HCT116 (cell line): ENCODE measurements around the gene GRIK5. TPM values are rescaled to one million over a fixed set of nuclear protein-coding genes. Genes with fewer than 3 reads are reported as not detected.
"Not testable (repeated sequence)": the region's sequence is repeated elsewhere in the genome, so short reads cannot be mapped to it uniquely, and the experiment has no call there.

Source experiments
- ATAC-seq: fragments of 200-7000 bp; cut with Tn5 transposase; 2 replicates; pipeline ENCODE4 v1.9.1; 2020; ENCODE audit warnings: mild to moderate bottlenecking, moderate library complexity
- BruUV-seq: library from RNA; stranded (reverse); fragments of 400-500 nt; replicated peaks from 2 replicates; lab custom pipeline; 2021; lab: Mats Ljungman, UMichigan
- CTCF ChIA-PET: fragments of 300-600 bp; sonication (Branson Sonifier 250); formaldehyde crosslinking; loops from one replicate; lab custom pipeline; 2021; ENCODE audit warnings: antibody characterized with exemption; lab: Charles Lee
- POLR2A ChIA-PET: fragments of 300-600, 350-600 bp; sonication (Branson Sonifier 250); formaldehyde crosslinking; loops from one replicate; lab custom pipeline; 2021; ENCODE audit warnings: antibody characterized with exemption; lab: Charles Lee
- RAD21 ChIA-PET, 2 experiments: fragments of 300-600 bp; sonication (Branson Sonifier 250); formaldehyde crosslinking; loops; one replicate each; lab custom pipeline; 2023; ENCODE audit warnings: low total read pairs in 2 of 2; ENCODE audit not compliant: uncharacterized antibody in 2 of 2, unreplicated experiment in 2 of 2, low non-redundant PET in 1 of 2; lab: Charles Lee
- DNase-seq: peaks from one replicate; pipeline ENCODE4 v3.0.0-alpha.2; 2010; ENCODE audit warnings: low read depth, low spot score
- H2AFZ ChIP-seq: fragments of 200-600 bp; shearing (Covaris generic), sonication (generic); 2 replicates; pipeline ENCODE4 v1.6.1; 2017; ENCODE audit warnings: low read depth, mixed run types, mixed read lengths, antibody characterized with exemption, low read length; ENCODE audit not compliant: poor library complexity, severe bottlenecking
- H3K27ac ChIP-seq: 2 replicates; pipeline ENCODE4 v1.5.1; 2012; ENCODE audit warnings: low read depth, low read length
- H3K27me3 ChIP-seq: fragments of 200-600 bp; sonication (generic); 2 replicates; pipeline ENCODE4 v1.6.1; 2016; ENCODE audit warnings: mixed run types, low read length, mixed read lengths; ENCODE audit not compliant: insufficient read depth
- H3K36me3 ChIP-seq, 2 experiments: fragments of 200-500 bp in 1 of 2; fragments of 200-600 bp in 1 of 2; sonication (Bioruptor generic) in 1 of 2; sonication (generic) in 1 of 2; 2 replicates each; pipeline versions ENCODE4 v1.5.1 to v1.6.1; 2014 to 2016; ENCODE audit warnings: low read length in 2 of 2, inconsistent platforms in 1 of 2, mixed read lengths in 1 of 2, mixed run types in 1 of 2; ENCODE audit not compliant: insufficient read depth in 2 of 2, control insufficient read depth in 1 of 2
- H3K4me1 ChIP-seq, 2 experiments: fragments of 200-600 bp in 1 of 2; sonication (generic) in 1 of 2; 2 replicates each; pipeline versions ENCODE4 v1.5.1 to v1.6.1; 2012 to 2017; ENCODE audit warnings: low read length in 2 of 2, inconsistent platforms in 1 of 2, mild to moderate bottlenecking in 1 of 2, mixed read lengths in 1 of 2, mixed run types in 1 of 2, moderate library complexity in 1 of 2; ENCODE audit not compliant: insufficient read depth in 2 of 2, control insufficient read depth in 1 of 2
- H3K4me2 ChIP-seq: fragments of 200-600 bp; sonication (generic); 2 replicates; pipeline ENCODE4 v1.6.1; 2017; ENCODE audit warnings: mixed run types, low read length, mixed read lengths
- H3K4me3 ChIP-seq, 2 experiments: fragments of 200-600 bp in 1 of 2; sonication (generic) in 1 of 2; replicated peaks in 1 of 2; 2 replicates each; pipeline ENCODE4 v1.5.1; 2011 to 2016; ENCODE audit warnings: low read length in 2 of 2, control low read depth in 1 of 2, low read depth in 1 of 2, mild to moderate bottlenecking in 1 of 2, mixed read lengths in 1 of 2, mixed run types in 1 of 2
- H3K79me2 ChIP-seq: fragments of 200-600 bp; sonication (generic); 2 replicates; pipeline ENCODE4 v1.6.1; 2017; ENCODE audit warnings: mild to moderate bottlenecking, mixed run types, low read length, moderate library complexity, mixed read lengths; ENCODE audit not compliant: insufficient read depth
- H3K9ac ChIP-seq: fragments of 200-600 bp; sonication (generic); 2 replicates; pipeline ENCODE4 v1.6.1; 2016; ENCODE audit warnings: low read length, mixed read lengths
- H3K9me2 ChIP-seq: fragments of 200-600 bp; sonication (generic), shearing (Covaris generic); 2 replicates; pipeline ENCODE4 v1.6.1; 2017; ENCODE audit warnings: mixed run types, mild to moderate bottlenecking, moderate library complexity; ENCODE audit not compliant: insufficient read depth
- H3K9me3 ChIP-seq, 2 experiments: fragments of 200-500 bp in 1 of 2; fragments of 200-600 bp in 1 of 2; sonication (Bioruptor generic) in 1 of 2; sonication (generic) in 1 of 2; 2 replicates each; pipeline ENCODE4 v1.6.1; 2014 to 2017; ENCODE audit warnings: low read length in 2 of 2, mixed read lengths in 2 of 2, inconsistent platforms in 1 of 2, low read depth in 1 of 2, mild to moderate bottlenecking in 1 of 2, mixed run types in 1 of 2, moderate library complexity in 1 of 2; ENCODE audit not compliant: control insufficient read depth in 1 of 2, insufficient read depth in 1 of 2
- H4K20me1 ChIP-seq: fragments of 200-600 bp; sonication (generic), shearing (Covaris generic); 2 replicates; pipeline ENCODE4 v1.6.1; 2017; ENCODE audit warnings: mixed run types, mild to moderate bottlenecking, moderate library complexity; ENCODE audit not compliant: insufficient read depth
- CEBPB ChIP-seq: IDR thresholded peaks from 2 replicates; pipeline ENCODE4 v1.6.1; 2012; ENCODE audit warnings: low read depth
- ELF1 ChIP-seq: IDR thresholded peaks from 2 replicates; pipeline ENCODE4 v1.6.1; 2012; ENCODE audit warnings: low read depth, borderline replicate concordance
- SP1 ChIP-seq: IDR thresholded peaks from 2 replicates; pipeline ENCODE4 v1.6.1; 2012; ENCODE audit warnings: low read depth
- TCF7L2 ChIP-seq: IDR thresholded peaks from 2 replicates; pipeline ENCODE4 v1.7.0; 2011; ENCODE audit warnings: borderline replicate concordance, inconsistent platforms; ENCODE audit not compliant: insufficient read depth, insufficient read length; ENCODE audit errors: extremely low read depth
- ZNF274 ChIP-seq: fragments of 200-500 bp; sonication (Bioruptor generic); IDR thresholded peaks from 2 replicates; pipeline ENCODE4 v1.6.1; 2014; ENCODE audit warnings: mild to moderate bottlenecking, low read depth, low read length, inconsistent platforms
- intact Hi-C: fragments of 100-400 bp; cut with micrococcal nuclease; formaldehyde crosslinking; loops from 2 replicates; pipeline ENCODE4 v1.10.0; 2022
- total RNA-seq: library from RNA; stranded (reverse); gene quantifications from one replicate; pipeline ENCODE4 v1.2.1, GENCODE V29; 2021; ENCODE audit not compliant: unreplicated experiment

The GRIK5 gene
- total RNA-seq, 1 experiment from 2014 or later, result 1.7 TPM

DNA sequence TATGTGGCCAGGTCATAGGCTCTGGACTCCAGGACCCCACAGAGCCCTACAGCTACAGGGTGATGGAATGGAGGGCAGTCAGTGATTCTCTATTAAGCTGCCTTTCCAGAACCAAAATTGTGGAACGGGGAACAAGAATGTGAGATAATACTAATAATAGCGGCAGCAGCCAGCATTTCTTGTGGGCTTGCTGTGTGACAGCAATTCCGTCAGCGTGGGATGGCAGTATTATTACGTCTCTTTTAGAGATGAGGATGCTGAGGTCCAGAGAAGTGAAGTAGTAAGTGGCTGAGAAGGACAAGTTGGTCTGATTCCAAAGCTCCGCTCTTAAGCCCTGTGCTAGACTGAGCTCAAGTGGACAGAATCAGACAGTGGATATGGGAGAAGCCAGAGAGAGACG, 24.4 kb downstream of the GRIK5 start:
- H3K9me3 ChIP-seq, result no peaks in the 10 kb centered on the region
- H3K9ac ChIP-seq, result no peak overlapping the region
- intact Hi-C loops, result no loop called here
- H3K27ac ChIP-seq, result no peak overlapping the region
- no peaks in the 10 kb centered on the region for H3K36me3 ChIP-seq
- no peak overlapping the region for H3K4me2 ChIP-seq
- BruUV-seq, result no TSS peak
- CTCF ChIA-PET, result interaction anchor here (2.8 kb wide), 1 partner anchor 11 kb away, joined by 16 read pairs; no protein-coding TSS in a partner anchor
- H3K79me2 ChIP-seq, result no peaks in the 10 kb centered on the region
- H3K27me3 ChIP-seq, result no peaks in the 10 kb centered on the region
- H3K9me2 ChIP-seq, result no peaks in the 10 kb centered on the region
- no peak overlapping the region for H2AFZ ChIP-seq
- H4K20me1 ChIP-seq, result no peaks in the 10 kb centered on the region
- no peak overlapping the region for H3K4me3 ChIP-seq
- TF ChIP-seq CEBPB, result no peak
- H3K4me1 ChIP-seq, result no peaks in the 10 kb centered on the region
- RAD21 ChIA-PET, result no interaction called here
- POLR2A ChIA-PET, result no interaction called here
- ATAC-seq (no peak), DNase-seq (no peak)

DNA sequence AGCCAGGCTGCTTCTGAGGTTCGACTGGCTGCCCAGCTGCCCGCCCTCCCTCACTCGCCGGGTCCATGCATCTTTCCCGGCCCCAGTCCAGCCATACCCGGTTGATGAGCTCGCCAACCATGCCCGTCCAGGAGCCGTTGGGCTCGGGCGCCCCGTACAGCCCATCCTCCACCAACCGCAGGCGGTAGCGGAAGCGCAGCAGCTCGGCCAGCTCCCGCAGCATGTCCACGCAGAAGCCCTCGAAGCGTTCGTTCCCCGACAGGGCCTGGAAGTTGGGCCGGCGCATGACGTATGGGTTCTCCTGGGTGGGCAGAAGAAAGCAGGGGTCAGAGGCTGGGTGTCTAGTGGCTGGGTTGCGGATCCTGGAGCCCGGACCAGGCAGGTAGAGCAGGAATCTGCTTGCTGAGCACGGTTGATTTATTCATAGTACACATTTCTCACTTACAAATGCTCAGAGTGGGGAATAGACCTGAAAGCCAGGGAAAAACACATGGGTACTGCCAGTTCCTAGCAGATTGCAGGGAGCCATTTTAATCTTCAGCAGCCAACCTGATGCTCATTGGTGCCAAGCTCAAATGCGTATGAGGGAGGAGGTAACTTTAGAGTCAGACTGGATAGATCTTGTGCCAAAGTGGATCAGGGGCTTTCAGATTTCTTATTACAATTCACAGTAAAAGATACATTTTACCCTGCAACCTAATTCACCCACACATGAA, 27.4 kb downstream of the GRIK5 start:
- ChIA-PET POLR2A (no interaction called here), RAD21 (no interaction called here), CTCF (interaction anchor here (1.8 kb wide), 2 partner anchors 8 to 14 kb away, joined by 5 to 6 read pairs; no protein-coding TSS in a partner anchor)
- Histone ChIP-seq H3K9me2 (no peaks in the 10 kb centered on the region), H3K79me2 (no peaks in the 10 kb centered on the region), H3K27ac (no peak overlapping the region), H4K20me1 (no peaks in the 10 kb centered on the region), H3K4me1 (no peaks in the 10 kb centered on the region), H3K9ac (no peak overlapping the region), H3K4me3 (no peak overlapping the region), H3K9me3 (no peaks in the 10 kb centered on the region), H3K36me3 (no peaks in the 10 kb centered on the region), H2AFZ (no peak overlapping the region), H3K27me3 (no peaks in the 10 kb centered on the region), H3K4me2 (no peak overlapping the region)
- BruUV-seq, result no TSS peak
- TF ChIP-seq SP1 (no peak), ELF1 (no peak), ZNF274 (no peak), TCF7L2 (no peak)
- DNase-seq (no peak), ATAC-seq (no peak)
- intact Hi-C loops, result no loop called here

DNA sequence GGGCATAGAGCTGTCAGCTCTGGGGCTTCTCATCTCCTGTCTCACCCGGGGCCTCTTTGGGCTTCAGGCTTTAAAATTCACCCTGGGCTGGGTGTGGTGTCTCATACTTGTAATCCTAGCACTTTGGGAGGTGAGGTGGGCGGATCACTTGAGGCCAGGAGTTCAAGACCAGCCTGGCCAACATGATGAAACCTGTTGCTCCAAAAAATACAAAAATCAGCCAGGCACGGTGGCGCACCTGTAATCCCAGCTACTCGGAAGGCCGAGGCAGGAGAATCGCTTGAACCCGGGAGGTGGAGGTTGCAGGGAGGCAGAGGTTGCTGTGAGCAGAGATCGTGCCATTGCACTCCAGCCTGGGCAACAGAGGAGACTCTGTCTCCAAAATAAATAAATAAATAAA, 29.5 kb downstream of the GRIK5 start:
- POLR2A ChIA-PET, intact Hi-C loops: not testable (repeated sequence)
- CTCF ChIA-PET, result interaction anchor here (2.1 kb wide), 1 partner anchor 12 kb away, joined by 8 read pairs; no protein-coding TSS in a partner anchor

More for the DNA sequence above, 29.5 kb downstream of the GRIK5 start:
- BruUV-seq, H2AFZ ChIP-seq, DNase-seq, H3K4me1 ChIP-seq, H3K4me3 ChIP-seq, H3K79me2 ChIP-seq, H3K9ac ChIP-seq, H3K27me3 ChIP-seq, H3K4me2 ChIP-seq, H3K9me3 ChIP-seq, H3K36me3 ChIP-seq, RAD21 ChIA-PET, H3K9me2 ChIP-seq, H3K27ac ChIP-seq, H4K20me1 ChIP-seq, ATAC-seq: not testable (repeated sequence)
